Ammon's horn (tissue), 1 donor: ENCODE results near the gene BOLA1.
A peak's percentile ranks its signal among the peaks of the same experiment; 100 is the strongest.
"Not testable (repeated sequence)": the region's sequence is repeated elsewhere in the genome, so short reads cannot be mapped to it uniquely, and the experiment has no call there.

ENCODE experiments used
- DNase-seq: peaks from one replicate; pipeline ENCODE4 v3.0.0-alpha.2; 2016; ENCODE audit warnings: low spot score

Gene BOLA1

GRCh38 chr1:149931212-149931790 is 31.9 kb downstream of the BOLA1 start:
- DNase-seq = no peak

GRCh38 chr1:149932474-149932873 is 33.1 kb downstream of the BOLA1 start:
- DNase-seq = no peak

DNA sequence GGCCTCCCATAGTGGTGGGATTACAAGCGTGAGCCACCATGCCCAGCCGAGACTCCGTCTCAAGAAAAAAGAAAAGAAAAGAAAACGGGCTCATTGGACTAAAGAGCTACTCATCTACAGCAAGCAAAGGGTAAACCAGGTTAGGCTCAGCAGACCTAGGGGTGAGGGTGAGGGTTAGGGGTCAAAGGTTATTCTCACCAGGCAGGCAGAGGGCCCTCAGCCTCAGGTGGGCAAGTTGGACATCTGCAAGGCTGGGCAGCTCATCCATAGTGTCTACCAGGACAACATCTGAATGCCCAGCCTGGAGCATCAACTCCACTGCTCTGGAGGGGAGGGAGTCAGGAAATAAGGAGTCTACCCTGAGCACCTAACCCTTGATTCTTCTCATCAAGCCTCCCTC is 33.8 kb downstream of the BOLA1 start:
- no peak for DNase-seq

GRCh38 chr1:149934356-149934755 is 35.0 kb downstream of the BOLA1 start:
- no peak for DNase-seq

DNA sequence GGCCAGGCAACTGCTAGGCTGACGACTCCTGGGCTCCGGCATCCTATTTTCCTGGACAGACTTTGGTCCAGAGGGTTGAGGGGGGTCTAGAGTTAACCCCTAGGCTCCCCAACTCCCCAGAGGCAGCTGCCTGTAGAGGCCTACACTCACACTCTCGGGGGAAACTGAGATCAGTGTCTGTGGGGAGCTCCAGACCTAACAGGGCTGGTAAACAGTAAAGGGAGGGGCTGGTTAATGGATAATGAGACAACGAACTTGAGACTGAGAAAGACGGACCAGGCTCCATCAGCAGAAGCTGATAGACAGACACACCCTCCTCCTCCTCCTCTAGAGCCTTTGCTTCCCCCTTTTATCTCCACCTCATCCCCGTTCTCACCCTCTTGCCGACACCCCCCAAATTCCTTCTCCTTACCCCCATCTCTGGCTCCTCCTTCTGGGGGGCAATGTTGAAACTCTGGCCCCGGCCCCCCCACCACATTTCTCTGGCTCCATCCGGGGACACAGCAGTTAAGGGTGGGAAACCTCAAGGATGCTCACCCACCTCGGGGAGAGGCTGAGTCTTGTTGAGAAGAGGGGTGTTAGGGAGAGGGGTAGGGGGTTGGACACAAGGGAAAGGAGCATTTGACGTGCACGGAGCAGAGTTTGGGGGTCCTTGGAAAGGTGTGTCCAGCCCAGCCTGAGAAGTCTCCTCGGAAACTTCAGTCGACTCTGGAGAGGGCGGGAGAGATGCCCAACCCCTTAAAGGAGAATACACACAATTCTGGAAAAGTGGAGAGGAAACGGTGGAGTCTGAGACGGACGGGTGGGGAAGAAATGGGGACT is 37.0 kb downstream of the BOLA1 start, which contains the start of gene MTMR11:
TSS of gene MTMR11 (minus strand) at position 710 of the 822 bp plus-strand sequence. CDS start at position 478, 232 bp downstream.
- peak; percentile 40 for DNase-seq

DNA sequence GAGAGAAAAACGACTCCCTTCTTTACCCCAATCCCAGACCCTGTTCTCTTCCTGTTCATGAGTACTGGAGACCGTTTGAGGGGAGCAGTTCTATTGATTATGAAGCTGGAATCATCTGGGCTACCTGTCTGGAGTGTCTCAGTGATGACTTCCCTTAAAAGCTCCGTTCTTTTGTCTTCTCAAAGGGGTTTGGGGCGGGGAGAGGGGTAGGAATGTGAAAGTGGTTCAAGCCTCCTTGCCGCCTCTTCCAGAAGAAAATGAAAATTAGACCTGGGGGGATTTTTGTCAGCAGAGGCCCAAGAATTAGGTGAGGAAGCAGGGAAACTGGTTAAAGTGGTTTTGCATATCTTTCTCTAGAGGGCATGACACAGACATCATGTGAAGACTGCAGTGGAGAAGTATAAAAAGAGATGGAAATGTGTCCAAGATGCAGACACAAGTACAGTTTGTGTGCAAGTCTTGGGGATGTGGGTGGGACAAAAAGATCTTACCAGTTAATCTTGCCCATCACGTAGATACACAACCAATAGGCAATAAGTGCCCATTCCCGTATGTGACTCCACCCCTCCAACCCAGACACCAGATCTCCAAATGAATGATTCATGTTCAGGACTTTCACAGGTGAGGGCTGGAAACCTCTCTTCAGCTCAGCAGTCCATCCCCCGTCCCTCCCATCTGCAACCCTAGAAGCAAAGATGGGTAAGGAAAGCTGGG is 37.8 kb downstream of the BOLA1 start:
- no peak for DNase-seq

GRCh38 chr1:149937759-149938158 is 38.4 kb downstream of the BOLA1 start:
- DNase-seq = no peak

- not testable (repeated sequence) for DNase-seq
Observed at GRCh38 chr1:149938668-149939003, 39.3 kb downstream of the BOLA1 start.

- no peak for DNase-seq
Observed at GRCh38 chr1:149940427-149940826, 41.1 kb downstream of the BOLA1 start.

DNA sequence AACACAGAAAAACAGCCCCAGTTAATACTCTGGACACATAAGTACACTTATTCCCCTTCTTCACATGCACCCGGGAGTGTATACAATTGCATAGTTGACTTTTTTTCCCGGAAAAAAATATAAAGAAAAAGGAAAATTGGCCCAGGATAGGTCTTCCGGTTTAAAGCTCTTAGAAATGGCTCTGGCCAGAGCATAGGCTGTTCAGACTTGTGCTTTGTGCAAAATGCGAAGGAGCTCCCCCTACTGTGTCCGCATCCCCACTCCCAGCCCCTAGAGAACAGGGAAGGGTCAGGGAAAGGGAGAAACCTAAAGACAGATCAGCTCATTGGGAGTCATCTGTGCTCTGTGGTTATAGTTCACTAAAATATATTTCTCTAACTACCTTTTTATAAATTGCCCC is 42.8 kb downstream of the BOLA1 start:
- DNase-seq = peak; percentile 69

DNA sequence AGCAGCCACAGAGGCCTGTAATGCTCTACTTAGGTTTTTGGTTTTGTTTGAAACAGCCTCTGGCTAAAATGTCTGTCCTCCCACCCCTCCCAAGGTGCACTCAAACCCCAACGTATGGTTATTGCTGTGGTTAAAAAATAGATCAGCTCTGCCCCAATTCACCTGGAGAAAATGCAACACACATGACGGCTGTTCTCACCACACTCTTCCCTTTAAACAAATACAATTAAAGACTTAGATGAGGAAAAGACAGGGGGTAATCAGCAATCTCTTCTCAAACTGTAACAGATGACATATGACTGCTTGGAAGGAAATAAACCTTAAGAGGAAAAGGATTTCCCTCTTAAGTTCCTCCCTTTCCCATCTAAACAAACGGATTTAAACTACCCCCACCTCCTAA is 43.5 kb downstream of the BOLA1 start:
- DNase-seq = no peak

DNA sequence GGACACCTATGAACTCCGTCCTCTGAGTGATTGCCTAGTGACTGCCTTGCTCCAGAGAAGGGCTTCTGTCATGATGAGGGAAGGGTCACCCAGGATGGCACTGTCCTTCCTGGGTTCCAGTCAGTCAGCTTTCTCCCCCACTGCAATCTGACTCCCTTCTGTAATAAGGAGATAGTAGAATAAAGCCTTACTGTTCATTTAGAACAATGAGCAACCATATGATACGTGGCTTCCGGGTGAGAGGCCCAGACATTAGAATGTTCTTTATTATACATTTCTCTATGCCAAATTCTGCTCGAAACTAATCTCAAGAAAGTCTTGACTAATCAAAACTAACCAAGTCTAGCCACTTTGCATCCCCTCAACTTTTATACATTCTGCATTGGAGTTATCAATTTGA is 45.8 kb downstream of the BOLA1 start:
- DNase-seq = peak; percentile 42

- no peak for DNase-seq
Observed at GRCh38 chr1:149949911-149950310, 50.5 kb downstream of the BOLA1 start.
